ENCODE measurements around the gene EFEMP2.

- TF ChIP-seq CTCF (optimal IDR thresholded peaks at IDR 0.05 in 1 of 3, IDR thresholded peaks at IDR 0.05 in 1 of 3, conservative IDR thresholded peaks at IDR 0.05 in 1 of 3; ENCODE audit: extremely low read depth in 1 of 3, insufficient read depth in 2 of 3, low read length in 3 of 3) (no peak), EZH2 (IDR thresholded peaks at IDR 0.05; ENCODE audit: low read length) (no peak)
These were observed 14.5 kb downstream of the EFEMP2 start, which contains the start of gene CFL1 for GRCh38 chr11:65857853-65858680.

Data from keratinocyte (primary cell).